ENCODE results near the gene MCM3AP.
"Not testable (repeated sequence)": the region's sequence is repeated elsewhere in the genome, so short reads cannot be mapped to it uniquely, and the experiment has no call there.

The MCM3AP gene

DNA sequence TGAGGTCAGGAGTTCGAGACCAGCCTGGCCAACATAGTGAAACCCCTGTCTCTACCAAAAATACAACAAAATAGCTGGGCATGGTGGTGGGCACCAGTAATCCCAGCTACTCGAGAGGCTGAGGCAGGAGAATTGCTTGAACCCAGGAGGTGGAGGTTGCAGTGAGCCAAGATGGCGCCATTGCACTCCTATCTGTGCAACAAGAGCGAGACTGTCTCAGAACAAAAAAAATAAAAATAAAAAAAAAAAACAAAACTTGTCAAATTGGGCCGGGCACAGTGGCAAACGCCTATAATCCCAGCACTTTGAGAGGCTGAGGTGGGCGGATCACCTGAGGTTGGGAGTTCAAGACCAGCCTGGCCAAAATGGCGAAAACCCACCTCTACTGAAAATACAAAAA lies 24.8 kb upstream of the MCM3AP start:
- not testable (repeated sequence) for DNase-seq

DNA sequence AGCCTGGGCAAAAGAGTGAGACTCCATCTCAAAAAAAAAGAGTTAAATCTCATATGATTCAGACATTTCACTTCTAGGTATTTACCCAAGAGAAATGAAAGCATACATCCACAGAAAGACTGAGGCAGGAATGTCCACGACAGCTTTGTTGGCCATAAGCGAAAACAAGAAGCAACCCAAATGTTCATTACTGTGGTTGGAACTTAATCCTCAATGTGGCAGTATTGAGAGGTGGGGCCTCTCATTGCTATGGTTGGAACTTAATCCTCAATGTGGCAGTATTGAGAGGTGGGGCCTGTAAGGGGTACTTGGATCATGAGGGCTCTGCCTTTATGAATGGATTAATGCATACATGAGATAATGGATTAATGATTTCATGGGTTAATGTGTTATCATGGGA lies 23.0 kb upstream of the MCM3AP start:
- no peak for DNase-seq

DNA sequence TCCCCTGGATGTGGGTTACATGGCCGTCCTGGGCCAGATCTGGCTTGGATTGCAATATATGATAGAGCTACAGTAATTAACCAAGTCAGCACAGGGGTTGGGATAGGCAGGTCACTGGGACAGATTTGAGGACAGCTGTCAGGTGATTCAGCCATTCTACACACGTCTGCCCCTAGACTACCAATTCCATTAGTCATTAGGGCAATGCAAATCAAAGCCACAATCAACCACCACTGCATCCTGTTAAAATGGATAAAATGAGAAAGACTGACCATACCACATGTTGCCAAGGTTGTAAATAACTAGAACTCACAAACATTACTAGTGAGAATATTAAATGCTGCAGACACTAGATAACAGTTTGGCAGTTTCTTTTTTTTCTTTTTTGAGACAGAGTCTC lies 22.2 kb upstream of the MCM3AP start:
- no peak for DNase-seq

DNA sequence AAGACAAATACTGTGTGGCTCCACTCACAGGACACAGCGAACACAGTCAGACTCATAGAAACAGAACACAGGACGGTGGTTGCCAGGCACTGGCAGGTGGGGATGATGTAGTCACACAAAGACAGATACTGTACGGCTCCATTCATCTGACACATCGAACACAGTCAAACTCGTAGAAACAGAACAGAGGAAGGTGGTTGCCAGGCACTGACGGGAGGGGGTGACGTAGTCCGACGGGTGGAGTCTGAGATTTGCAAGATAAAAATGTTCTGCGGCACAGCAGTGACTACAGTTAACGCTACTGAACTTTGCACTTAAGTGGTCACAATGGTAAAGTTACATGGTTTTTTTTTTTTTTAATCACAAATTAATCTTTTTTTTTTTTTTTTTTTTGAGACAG lies 19.5 kb upstream of the MCM3AP start:
- no peak for DNase-seq

DNA sequence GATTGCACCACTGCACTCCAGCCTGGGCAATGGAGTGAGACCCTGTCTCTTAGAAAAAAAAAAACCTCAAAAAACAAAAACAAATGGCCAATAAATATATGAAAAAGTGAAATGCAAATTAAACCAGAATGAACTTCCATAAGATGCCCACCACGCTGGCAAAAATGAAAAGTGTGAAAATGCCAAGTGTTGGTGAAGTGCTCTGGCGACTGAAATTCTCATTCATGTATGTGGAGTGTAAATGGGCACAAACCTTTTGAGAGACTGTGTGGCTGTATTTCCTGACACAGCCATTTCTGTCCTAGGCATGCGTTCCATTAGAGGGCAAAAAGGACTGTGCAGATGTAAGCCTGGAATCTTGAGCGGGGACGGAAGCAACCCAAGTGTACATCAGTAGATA lies 19.0 kb upstream of the MCM3AP start:
- DNase-seq, result no peak

DNA sequence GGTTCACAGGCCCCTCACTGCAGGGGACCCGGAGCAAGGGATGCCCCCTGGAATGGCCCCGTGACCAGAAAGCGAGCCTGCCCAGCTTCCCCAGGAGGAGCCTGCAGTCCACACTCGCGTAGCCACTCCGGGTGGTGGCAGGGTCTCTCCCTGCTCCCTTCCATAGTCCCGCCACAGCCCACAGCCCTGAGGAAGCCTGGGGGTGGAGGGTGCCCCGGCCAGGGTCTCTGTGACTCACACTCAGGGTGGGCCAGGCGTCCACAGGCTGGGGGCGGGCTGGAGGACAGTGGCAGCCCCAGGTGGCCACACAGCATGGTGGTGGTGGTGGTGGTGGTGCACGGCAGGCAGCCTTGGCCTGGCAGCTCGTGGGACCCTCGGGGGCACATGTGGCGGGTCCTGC lies 16.3 kb upstream of the MCM3AP start:
- DNase-seq, result no peak

DNA sequence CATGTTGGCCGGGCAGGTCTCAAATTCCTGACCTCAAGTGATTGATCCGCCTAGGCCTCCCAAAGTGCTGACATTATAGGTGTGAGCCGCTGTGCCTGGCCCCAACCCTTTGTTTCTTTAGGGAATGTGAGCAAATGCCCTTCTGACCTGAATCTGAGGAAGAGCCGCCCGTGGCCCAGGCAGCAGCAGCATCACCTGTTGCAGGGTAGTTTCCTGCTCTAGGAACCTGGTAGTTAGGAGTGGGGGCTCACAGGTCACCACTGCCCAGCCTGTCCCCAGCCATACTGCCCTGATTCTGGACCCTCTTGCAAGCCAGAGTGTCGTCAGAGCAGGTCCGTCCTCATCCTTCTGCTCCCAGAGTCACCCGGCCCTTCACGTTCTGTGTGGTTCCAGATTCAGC lies 13.8 kb upstream of the MCM3AP start:
- no peak for DNase-seq

DNA sequence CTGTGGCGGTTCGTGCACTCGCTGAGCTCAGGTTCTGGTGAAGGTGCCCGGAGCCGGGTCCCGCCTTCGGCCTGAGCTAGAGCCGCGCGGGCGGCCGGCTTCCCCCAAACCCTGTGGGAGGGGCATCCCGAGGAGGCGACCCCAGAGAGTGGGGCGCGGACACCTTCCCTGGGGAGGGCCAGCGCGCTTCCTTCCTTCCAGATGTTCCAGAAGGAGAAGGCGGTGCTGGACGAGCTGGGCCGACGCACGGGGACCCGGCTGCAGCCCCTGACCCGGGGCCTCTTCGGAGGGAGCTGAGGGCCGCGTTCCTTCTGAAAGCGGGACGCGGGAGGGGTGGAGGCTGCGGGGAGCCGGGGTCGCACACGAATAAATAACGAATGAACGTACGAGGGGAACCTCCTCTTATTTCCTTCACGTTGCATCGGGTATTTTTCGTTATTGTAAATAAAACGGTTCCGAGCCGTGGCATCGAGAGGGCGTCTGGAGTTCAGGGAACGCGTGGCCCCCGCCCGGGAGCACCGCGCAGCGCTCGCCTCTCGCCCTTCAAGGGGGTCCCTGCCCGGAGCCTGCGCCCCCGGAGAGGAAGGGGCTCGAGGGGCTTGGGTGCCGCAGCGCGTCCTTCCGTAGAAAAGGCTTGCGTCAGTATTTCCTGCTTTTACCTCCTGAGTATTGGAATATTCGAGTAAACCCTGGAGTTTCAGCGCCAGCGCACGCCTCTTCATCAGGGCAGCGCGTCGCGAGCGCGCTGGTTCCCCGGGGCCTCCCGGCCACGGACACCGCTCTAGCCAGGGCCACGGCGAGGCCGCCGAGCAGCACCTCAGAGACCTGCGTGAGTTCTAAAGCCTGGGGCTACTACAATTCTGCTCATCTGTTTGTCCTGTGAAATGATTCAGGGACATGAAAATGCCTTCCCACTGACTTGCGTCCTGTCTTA lies 12.2 kb upstream of the MCM3AP start:
- DNase-seq, result no peak

DNA sequence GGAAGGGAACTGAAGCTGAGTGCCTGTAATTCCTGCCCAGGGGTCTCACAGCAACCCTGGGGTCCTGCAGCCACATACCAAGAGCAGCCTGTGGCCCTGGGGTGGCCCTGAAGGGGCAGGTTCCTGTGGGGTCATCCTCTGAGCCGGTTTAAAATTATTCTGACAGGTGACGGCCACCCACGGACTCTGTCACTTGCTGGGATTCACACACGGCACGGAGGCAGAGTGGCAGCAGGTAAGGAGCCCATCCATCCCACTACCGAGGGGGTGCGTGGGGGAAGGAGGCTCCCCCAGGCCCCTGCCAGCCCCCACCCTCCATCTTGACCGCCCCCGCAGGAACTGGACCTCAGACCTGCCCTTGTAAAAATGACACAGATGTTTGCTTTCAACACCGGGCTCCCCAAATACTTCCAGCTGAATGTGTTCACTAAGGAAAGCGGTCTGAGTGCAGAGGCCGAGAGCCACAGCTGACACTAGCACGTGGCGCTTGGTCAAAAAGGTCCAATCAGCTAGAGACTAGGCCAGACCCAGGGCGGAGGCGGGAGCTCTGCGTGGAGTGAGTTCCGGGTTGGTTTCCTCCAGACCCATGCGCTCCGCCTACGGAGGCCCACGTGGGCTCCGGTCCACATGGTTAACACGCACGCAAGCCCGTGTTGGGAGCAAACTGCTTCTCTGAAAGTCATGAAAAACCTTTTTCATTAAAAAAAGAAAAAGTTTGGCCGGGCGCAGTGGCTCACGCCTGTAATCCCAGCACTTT lies 10.8 kb upstream of the MCM3AP start:
- DNase-seq, result peak; percentile 48 to 68

DNA sequence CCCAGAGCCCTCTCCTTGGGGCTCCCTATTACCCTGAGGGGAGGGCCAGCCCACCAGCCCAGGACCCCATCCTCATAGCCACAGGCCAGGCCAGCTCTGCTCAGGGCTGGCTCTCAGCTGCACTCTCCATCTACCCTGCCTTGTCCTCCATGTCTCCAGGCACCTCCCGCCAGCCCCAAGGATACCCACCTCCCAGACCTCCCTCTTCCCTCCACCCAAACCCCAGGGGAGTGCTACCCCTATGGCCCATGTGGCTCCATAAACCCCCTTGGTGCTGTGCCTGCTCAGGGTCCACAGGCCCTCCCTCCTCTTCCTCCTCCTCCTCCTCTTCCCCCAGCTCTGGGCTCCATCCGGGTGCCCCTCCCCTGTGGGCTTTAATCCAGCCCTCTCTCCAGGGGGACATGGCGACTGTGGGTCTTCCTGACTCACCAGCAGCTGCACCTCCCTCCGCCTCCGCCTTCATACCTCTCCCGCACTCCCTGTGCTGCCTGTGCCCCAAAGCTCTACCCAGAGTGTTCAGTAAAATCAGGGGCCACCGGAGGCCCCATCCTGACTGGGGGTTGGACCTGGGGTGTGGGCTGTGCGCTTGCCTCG lies 9.9 kb upstream of the MCM3AP start:
- DNase-seq, result peak in 1 of 2 experiments; percentile 10

DNA sequence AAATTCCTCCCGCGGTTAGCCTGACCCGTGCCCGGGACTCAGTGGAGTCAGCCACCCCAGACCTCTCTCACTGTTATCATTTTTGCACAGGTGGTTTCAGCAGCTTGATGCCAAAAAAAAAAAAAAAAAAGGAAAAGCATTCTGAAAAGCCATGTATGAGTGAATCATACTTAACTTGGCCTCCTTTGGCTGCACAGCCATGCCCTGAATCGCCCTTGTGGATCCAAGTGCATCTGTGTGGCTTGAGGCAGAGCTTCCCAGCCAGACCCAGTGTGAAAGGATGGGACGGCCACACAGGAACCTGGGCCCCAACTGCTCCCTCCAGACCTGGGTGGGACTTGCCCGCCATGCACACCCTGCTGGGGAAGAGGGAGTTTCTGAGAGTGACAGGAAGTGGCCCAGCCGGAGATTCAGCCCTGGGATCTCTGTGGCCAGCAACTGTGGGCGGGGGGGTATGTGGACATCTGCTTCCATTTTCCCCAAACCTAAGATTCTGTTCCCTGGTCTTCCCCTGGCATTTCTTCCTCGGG lies 9.3 kb upstream of the MCM3AP start:
- no peak for DNase-seq

DNA sequence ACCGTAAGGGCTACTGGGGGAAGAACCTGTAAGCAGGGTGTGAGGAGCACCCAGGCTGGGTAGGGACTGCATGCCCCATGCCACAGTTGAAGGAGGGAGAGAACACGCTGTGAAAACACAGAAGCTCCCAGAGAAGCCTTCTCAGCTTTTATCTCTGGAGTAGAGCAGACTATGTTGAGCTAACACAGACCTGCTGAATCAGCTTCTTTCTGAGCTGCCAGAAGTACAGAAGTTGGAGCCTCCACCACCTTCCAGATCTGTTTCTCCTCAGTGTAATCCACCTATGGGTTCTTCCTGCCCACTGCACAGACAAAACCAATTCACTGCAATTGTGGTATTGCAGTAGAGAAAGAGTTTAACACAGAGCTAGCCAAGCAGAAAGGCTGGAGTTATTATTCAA lies 6.2 kb upstream of the MCM3AP start:
- no peak for DNase-seq

DNA sequence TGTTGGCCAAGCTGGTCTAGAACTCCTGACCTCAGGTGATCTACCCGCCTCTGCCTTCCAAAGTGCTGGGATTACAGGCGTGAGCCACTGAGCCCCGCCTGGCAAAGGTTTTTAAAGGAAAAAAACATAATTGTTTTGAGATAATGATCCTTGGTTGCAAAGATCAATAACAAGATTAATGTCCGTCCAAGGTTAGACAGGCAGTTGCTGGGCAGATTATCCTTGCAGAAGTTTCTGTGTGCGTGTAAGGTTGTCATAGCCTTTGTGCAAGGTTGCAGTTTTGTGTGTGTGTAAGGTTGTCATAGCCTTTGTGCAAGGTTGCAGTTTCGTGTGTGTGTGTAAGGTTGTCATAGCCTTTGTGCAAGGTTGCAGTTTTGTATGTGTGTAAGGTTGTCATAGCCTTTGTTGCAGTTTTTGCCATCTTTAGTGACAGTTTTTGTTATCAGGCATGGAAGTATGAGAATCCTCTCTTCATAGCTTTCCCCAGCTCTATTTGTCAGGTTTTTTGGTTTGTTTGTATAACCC lies 4.3 kb upstream of the MCM3AP start:
- DNase-seq, result no peak

DNA sequence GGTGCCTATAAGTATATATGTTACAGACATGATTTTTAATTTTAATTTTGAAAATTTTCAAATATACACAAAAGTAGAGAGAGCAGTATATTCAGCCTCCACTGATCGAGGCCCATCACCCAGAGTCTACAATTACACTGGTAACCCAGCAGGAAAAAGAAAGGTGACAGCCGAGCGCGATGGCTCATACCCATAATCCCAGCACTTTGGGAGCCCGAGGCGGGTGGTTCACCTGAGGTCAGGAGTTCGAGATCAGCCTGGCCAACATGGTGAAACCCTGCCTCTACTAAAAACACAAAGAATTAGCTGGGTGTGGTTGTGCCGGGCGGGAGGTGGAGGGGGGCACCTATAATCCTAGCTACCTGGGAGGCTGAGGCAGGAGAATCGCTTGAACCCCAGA lies 2.1 kb upstream of the MCM3AP start:
- DNase-seq, result no peak

DNA sequence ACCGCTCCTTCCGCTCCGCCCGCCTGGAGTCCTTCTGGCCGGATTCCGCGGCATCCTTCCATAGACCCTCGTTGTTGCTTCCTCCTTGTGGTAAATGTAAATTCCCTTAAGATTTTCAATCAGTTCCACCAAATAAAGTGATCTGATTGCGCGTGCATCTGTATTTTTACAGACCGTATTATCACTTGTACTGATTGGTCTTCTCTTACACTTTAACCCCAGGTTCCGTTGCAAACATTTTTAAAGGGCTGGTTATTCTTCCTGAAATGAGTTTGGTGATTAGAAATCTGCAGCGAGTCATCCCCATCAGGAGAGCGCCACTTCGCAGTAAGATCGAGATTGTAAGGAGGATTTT lies 1.2 kb upstream of the MCM3AP start:
- DNase-seq, result no peak

DNA sequence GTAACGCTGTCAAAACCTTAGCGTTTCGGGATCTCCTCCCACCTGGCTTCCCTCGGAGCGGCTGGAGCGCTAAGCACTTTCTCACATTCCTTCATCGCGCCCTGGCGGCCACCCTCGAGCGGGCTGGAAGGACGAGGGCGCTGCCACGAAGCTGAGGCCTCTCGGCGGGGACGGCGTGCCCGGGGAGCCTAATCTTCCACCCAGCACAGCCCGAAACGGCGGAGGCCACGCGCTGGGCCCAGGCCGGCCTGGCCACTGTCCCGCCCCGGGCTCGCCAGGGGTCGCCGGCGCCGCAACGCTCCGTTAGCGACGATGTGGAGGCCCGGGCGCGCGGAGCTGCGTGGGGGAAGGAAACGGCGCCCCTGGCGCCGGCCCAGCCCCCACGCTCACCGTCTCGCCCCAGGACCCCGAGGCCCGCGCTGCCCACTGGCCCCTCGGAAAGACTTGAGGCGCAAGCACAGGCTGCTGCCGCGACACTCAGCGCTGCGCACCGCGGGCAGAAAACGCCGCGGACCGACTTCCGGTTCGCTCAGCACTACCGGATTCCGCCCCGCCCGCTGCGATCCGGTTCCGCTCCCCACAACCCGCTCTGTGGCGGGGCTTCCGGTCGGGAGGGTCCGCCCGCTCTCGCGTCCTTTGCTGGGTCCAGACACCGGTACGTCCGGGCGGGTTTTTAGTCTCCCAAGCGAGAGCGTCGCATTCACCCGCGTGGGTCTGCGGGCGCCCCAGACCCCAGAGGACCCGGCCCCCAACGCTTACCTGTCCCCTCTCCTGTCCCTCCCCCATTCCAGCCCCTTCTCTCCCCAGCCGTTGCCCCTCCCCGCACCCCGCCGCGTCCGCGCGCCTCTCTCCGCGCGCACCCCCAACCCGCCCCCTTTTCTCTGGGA lies 593 bp upstream of the MCM3AP start, which contains the start of gene YBEY:
TSS of gene YBEY (plus strand) at position 582 of the 887 bp plus-strand sequence. CDS start 572 bp downstream, outside the sequence.
- DNase-seq, result peak; percentile 77 to 86

DNA sequence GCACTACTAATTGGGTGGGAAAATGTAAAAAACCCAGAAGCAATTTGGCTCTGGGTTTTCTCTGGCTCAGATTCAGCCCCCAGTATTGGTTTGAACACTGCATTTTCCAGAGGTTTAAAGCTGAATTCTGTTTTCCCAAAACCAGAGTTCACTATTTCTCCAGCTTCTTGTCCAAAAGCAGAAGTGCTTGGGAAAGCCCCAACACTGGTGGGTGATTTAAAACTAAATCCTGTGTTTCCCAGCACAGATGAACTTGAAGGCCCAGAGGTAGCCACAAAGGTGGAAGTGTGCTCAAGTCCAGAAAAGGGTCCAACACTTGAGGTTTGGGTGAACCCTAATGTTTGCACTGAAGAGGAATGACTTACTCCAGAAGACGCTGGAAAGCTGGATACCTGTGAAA lies 678 bp downstream of the MCM3AP start:
- no peak for DNase-seq

DNA sequence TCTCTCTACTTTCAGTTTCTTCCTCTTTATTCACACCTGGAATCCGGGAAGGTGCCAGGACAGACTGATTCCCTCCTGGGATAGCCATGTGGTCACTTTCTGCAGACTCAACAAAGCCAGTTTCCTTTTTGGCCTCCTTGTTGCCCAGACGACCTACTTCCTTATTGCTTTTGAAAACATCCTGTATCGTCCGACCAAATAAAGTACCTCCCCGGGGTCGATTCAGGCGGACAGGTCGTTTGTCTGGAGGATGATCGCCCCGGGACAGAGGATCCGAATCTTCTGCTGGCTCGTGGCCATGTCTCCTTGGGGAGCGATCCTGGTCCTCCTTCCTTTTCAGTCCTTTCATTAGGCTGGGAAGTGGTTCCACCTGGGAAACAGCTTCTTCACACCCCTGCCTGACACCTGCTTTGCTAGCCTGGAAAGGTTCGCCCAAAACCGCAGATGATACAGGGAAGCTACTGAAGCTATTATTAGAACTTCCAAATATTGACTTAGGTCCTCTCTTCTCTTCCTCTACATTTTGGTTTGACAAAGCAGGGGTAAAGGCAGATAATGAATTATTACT lies 1.2 kb downstream of the MCM3AP start:
- no peak for DNase-seq

DNA sequence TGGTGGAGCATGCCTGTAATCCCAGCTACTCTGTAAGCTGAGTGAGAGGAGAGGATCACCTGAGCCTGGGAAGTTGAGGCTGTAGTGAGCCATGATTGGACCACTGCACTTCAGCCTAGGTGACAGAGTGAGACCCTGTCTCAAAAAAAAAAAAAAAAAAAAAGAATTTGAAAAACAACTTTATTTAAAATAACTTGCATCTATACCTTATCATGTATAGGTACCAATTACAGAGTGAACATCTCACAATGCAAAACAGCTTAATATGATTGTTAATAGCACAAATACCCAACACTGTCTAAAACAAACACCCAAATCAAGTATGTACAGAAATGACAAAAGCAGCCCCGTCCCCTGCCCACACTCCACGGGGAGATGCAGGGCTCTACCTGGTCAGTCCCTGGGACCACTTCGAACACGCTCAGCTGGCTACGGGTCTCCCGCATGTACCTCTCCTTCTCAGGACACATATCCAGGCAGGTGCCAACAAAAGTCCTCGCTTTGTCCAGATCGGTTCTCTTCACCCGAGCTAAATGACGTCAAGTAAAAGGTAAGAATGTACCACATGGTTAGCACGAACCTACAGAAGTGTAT lies 10.5 kb downstream of the MCM3AP start:
- no peak for DNase-seq

DNA sequence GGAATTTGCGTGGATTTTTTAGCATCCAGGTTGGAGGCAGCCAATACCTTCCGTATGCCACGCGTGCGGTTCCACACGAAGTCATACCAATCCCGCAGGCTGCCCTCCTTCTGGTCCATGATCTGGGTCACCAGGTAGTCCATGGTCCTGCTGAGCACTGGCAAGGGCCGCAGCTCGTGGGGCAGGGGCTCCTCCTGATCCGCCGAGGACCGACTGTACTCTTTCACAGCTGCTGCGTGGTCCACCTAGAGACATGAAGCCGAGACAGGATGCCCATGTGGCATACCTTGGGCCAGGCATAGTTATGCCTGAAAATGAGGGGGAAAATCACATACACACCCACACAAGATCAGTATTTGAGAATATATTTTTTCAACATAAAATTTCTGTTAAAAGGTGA lies 12.1 kb downstream of the MCM3AP start:
- no peak for DNase-seq

DNA sequence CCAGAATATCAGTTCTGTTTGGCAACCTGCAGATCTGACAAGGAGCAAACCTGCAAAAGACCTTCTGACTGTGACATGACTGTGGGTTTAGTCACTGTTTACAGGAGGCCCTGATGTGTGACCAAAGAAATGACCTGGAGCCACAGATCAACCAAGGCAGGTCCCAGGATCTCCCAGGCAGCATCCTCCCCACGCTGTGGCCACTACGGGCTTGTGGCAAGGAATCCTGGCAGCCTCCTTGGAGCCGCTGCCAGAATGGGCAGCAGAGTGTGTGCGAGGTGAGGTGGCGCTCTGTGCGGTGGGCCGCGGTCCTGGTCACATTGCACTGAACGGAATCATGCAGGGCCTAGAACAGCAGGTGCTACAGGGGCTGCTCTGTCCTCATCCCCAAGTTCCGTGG lies 15.9 kb downstream of the MCM3AP start:
- DNase-seq, result no peak

All from stimulated activated CD4-positive, alpha-beta T cell treated with anti-CD3 and anti-CD28 coated beads, Interleukin-4, amount 100 ng/mL, for 4 hours (primary cell).